HG03095 (cell line): Measurements from ENCODE around the gene F2RL1.
"Not testable (repeated sequence)": the region's sequence is repeated elsewhere in the genome, so short reads cannot be mapped to it uniquely, and the experiment has no call there.

ENCODE experiments used
- ATAC-seq: cut with Tn5 transposase; IDR thresholded peaks from one replicate; pipeline ENCODE4 v1.9.1; 2021; ENCODE audit warnings: moderate library complexity; ENCODE audit not compliant: unreplicated experiment

The F2RL1 gene

DNA sequence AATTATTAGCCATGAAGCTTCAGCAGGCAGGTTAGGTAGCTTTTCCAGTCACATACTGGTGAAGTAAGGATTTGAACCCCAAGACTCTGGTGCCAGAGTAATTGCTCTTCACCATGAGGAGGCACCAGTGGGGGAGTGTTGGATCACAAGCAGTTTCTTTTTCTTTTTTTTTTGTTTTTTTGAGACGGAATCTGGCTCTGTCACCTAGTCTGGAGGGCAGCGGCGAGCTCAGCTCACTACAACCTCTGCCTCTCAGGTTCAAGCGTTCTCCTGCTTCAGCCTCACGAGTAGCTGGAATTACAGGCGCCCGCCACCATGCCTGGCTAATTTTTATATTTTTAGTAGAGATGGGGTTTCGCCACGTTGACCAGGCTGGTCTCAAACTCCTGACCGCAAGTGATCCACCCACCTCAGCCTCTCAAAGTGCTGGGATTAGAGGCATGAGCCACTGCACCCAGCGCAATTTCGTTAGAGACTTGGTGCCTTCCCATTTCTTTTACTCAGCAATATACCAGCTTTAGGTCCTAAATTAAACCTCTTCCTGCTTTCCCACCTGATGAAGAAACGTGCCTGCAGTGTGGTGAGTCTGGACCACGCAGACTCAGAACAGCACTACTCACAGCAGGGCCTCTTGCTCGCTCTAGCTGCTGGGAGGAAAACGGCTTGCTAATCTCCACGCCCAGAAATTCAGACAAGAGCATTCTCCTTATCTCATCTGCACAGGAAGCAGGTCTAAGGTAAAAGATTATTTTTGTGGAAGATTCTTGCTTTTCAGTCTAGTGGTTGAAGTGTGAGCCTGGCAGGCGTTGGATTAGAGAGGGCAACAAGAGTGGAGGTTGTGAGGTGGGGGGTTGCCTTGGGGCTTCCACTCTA lies 30.8 kb downstream of the F2RL1 start, which contains the start of gene S100Z:
Gene S100Z (plus strand): TSS at position 596 of the 873 bp plus-strand sequence. CDS start 25,346 bp downstream, outside the sequence.
- ATAC-seq, result no peak

DNA sequence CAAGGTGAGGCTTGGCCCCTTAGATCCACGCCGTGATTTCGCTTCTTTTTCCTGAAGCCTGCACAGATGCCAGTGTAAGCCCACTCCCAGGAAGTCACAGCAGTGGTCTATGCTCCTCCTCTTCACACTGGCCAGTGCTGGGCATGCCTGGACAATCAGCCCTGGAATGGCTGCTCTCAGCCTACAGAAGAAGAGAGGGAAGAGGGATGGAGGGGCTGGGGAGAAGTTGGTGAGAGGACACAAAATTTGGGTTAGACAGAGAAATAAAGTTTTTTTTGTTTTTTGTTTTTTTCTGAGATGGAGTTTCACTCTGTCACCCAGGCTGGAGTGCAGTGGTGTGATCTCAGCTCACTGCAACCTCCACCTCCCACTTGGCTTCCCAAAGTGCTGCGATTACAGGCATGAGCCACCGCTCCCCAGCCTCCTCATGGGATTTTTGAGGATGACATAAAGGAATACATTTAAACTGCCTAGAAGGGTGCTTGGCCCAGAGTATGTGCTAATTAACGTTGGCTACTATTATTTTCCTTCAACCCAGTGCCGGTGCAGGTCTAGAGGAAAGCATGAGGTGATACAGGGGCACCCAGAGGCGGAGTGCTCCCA lies 31.8 kb downstream of the F2RL1 start:
- ATAC-seq, result no peak

DNA sequence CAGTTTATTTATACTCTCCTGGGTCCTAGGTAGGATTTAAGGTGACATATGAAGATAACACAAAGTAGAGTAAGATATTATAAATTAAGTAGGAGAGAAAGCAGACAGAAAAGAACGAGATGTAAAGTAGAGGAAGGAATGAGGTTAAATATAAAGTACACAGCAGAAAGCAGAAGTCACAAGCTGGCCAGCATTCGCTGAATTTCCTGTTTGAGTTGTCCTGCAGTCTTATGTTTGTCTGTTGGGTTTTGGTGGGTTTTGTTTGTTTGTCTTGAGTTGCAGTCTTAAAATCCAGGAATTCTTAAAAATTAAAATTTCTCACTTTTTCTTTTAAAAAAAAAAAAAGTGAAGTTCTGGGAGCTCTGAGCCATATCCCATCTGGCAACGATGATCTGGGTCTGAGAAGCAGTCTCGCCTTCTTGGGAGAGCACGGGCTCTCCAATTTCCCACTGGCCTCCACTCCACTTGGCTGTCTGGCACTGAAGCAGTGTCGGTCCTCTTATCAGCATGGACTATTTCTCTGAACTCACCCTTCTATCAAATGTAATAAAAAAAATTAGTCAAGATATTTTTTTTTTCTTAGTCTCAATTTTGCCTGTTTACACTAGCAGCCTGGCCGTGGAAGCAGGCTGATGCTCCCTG lies 33.0 kb downstream of the F2RL1 start:
- ATAC-seq, result no peak

DNA sequence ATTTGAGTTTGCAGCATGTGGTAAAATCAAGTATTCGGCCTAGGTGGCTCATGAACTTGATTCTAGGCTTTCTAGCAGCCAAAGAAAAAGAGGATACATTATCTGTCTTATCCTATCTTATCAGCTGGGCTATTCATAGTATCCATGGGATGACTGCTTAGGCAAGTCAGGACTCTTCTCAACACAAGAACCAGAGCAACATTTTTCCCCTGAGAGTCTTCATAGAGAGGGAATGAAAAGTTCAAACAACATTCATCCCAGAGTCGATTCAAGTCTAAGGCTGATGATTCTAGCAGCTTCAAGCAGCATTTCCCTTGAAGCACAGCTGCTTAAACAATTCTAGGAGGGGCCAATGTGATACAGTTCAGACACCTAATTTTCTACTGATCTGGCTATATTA lies 33.9 kb downstream of the F2RL1 start:
- no peak for ATAC-seq

DNA sequence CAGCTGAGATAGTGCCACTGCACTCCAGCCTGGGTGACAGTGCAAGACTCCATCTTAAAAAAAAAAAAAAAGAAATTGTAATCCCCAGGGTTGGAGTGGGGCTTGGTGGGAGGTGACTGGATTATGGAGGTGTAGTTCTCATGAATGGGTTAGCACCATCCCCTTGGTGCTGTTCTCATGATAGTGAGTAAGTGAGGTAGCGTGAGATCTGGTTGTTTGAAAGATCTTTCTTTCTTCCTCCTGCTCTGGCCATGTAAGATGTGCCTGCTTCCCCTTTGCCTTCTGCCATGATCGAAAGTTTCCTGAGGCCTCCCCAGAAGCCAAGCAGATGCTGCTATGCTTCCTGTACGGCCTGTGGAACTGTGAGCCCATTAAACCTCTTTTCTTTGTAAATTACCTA lies 34.9 kb downstream of the F2RL1 start:
- not testable (repeated sequence) for ATAC-seq

DNA sequence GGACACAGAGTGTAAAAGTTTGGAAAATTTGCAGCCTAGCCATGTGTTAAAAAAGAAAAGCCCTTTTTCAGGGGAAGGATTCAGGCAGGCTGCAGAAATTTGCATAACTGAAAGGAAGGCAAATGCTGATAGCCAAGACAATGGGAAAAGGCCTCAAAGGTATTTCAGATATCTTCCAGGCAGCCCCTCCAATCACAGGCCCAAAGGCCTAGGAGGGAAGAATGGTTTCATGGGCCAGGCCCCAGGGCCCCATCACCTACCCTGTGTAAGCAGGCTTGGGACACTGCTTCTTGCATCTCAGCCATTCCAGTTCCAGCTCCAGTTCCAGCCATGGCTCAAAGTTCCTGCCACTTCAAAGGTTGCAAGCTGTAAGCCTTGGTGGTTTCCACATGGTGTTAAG lies 35.8 kb downstream of the F2RL1 start:
- no peak for ATAC-seq

DNA sequence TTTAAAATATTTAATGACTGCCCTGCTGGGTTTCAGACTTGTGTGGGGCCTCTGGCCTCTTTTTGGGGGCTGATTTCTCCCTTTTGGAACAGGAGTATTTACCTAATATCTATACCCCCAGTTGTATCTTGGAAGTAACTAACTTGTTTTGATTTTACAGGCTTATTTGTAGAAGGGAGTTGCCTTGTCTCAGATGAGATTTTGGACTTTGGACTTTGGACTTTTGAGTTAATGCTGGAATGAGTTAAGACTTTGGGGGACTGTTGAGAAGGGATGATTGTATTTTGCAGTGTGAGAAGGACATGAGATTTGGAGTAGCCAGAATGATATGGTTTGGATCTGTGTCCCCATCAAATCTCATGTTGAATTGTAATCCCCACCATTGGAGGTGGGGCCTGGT lies 36.7 kb downstream of the F2RL1 start:
- ATAC-seq, result not testable (repeated sequence)

DNA sequence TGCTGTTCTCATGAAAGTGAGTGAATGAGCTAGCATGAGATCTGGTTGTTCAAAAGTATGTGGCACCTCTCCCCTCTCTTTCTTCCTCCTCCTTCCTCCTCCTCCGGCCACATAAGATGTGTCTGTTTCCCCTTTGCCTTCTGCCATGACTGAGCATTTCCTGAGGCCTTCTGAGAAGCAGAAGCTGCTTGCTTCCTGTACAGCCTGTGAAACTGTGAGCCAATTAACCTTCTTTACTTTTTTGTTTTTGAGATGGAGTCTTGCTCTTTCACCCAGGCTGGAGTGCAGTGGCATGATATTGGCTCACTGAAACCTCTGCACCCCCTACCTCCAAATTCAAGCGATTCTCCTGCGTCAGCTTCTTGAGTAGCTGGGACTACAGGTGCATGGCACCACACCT lies 37.1 kb downstream of the F2RL1 start:
- ATAC-seq, result no peak

DNA sequence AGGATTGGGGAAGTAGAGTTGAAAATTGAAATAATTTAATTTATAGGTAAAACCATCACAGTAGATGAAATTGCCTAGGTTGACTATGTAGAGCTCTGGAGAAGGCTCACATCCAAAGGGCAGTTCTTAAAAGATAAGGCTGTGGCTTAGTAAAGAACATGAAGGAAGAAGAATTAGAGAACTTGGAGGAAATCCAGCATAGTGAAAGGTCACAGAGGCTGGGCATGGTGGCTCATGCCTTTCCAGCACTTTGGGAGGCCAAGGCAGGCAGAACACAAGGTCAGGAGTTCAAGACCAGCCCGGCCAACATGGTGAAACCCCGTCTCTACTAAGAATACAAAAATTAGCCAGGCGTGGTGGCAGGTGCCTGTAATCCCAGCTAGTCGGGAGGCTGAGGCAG lies 38.0 kb downstream of the F2RL1 start:
- not testable (repeated sequence) for ATAC-seq

DNA sequence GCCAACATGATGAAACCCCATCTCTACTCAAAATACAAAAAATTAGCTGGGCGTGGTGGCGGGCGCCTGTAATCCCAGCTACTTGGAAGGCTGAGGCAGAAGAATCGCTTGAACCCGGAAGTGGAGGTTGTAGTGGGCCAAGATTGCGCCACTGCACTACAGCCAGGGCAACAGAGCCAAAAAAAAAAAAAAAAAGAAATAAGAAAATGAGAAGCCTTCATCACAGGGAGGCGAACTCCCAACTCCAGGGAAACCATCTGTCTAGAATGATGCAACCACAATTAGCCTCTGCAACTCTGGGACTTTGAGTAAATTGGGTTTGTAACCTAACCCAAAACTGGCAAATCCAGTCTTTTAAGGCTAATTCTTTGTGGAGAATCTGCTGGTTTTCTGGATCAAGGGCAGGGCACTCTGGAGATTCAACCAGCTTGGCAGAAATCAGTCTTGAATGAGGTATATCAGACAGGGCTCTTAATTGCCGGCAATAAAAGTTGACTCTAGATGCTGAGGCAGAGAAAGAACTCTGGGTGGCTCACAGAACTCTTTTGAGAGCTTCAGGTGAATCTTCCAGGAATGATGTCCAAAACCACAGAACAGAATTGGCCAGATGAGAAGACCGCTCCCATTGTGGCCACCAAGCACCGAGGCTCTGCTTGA lies 40.9 kb downstream of the F2RL1 start:
- no peak for ATAC-seq

DNA sequence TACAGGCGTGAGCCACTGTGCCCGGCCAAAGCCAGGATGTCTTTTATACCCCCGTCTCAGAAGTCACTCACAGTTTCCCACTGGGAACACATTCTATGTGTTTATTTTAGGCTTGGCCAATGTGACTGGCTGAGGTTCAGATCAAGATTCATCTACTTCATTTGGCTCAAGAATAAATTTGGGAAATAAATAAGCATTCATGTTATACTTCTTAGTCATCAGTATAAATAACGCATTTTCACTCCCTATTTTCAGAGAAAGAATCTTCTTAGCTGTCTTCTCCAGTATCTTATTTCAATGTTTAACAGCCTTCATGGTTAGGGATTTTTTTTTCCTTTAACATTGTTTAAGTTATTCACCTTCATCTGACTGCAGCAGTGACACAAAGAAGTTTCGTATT lies 42.8 kb downstream of the F2RL1 start:
- ATAC-seq, result no peak

DNA sequence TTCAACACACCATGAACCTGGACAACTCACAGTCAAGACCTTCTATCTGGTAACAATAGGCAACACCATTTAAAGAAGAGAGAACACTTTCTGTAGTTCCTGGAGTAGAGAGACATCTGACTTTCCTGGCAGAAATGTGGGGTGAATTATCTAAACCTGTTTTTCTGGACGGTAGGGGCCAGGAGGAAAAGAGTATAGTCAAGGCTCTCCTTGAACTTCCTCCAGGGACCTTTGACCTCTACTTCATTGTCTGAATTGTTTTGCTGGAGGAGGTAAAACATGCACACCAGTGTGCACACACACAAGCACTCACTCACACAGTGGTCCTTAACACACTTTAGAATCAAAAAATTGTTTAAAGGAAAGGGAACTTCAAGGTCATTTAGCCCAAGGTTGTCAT lies 44.2 kb downstream of the F2RL1 start:
- no peak for ATAC-seq

DNA sequence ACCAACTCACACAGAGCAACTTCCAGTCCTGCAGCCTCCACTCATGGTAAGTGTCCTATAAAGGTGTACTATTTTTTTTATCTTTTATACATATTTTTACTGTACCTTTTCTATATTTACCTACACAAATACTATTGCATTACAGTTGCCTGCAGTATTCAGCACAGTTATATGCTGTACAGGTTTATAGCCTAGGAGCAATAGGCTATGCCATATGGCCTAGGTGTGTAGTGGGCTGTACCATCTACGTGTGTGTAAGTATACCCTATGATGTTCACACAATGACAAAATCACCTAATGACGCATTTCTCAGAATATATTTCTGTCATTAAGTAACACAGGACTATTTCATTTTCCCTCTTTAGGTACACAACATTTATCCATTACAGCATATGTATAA lies 47.7 kb downstream of the F2RL1 start:
- no peak for ATAC-seq

DNA sequence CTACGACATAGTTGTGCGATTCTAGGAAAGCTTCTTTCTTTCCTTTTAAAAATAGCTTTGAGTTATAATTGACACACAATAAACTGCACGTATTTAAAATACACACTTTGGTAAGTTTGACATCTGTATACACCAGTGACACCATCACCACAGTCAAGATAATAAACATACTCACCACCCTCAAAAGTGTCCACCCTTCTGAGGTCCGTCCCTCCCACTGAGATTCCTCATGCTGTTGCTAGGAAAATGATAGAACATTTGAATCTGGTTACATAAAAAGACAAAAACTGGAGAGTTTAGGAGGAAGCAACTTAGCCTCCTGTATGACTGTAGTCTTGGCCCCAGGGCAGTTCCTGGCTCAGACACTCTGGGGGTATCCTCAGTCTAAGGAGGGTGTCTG lies 48.2 kb downstream of the F2RL1 start:
- ATAC-seq, result no peak

DNA sequence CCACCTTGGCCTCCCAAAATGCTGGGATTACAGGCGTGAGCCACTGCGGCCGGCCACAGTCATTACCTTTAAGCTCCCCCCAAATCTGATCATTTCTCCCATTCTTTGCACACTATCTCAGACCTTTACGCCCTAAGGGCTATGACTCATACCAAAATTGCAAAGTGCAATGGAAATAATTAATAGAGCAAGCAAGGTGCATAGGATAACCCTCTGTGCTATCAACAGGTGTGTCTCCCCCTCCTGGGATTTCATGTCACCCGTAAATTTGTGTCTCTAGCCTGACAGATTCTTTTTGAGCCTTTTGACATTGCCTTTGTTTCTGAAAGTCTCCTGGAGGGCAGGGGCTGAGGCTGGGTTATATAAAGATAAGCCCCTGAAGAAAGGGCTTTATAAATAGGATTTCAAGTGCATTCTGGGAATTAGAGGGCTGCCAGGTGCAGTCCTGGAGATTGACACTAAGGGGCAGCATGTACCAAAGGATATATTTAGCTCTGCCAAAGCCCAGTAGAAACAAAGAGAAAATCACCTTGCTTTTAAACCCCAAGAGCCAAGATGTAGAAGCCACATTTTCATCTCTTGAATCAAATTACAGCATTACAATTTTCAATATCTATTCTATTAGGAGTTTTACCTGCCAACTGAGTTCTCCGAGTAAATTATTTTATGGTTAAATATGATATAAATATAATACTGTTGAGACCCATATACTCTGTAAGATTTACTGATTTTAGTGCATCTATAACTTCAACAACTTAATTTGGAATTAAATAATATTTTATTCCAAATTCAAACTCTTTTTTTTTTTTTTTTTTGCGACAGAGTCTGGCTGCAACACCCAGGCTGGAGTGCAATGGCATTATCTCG lies 49.2 kb downstream of the F2RL1 start:
- no peak for ATAC-seq

DNA sequence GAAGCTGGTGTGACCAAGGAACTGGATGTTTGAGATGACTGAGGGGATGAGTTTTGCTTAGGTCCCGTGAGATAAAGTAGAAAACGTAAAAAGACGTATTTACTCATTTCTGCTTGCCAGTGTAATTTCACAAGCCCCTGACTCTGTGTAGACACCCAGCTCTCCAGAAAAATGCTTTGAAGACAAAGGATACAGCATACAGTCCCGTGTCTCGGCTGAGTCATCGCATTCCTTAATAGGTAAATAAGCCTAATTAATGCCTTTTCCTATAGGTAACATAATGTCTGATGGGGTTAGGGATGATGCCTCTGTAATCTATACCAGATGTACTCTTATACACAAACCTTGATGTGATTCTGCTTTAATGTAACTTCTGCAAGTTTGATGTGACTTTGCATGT lies 51.2 kb downstream of the F2RL1 start:
- no peak for ATAC-seq

DNA sequence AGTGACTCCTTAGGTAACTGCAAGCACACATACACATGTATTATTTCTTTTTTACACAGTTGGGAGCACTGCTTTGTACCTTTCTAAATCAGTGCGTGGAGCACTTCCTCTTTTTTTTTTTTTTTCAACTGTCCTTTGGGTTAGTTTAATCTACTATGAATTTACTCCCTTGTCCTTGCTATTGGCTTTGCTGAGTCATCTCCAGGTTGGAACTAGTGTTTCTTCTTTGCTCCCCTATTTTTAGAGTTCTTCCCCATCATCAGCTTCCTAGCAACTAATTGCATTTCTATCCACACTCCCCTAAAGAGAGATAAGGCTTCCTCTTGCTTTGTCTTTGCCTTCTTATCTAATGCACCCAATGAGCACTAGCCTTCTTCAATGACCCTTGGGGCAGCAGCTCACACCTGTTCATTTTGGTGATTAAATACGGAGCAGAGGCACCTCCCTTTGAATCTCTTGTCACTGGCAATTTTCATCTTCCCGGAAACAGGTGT lies 55.3 kb downstream of the F2RL1 start:
- peak; percentile 64 for ATAC-seq
